ENCODE measurements around the gene CCSER1.

DNA sequence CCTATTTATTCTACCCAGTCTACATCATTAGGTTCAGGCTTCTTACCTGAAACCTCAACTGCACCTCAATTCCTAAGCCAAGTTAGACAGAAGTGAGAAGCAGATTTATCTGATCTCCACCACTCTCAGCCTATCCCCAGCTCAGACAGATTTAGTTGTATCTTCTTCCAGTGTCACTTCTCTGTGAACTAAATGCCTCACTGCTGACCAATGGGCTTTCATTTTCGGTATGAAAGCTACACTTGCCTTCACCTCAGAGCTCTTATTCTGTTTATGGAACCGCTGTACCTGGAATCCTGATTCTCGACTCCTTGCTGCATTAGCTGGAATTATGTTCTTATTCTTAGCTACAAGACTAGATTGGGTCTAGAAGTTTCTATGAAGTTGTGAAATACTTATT, 833.2 kb downstream of the CCSER1 start:
- no peak for TF ChIP-seq MAX (IDR thresholded peaks at IDR 0.05)
- TF ChIP-seq, protein P1, sequence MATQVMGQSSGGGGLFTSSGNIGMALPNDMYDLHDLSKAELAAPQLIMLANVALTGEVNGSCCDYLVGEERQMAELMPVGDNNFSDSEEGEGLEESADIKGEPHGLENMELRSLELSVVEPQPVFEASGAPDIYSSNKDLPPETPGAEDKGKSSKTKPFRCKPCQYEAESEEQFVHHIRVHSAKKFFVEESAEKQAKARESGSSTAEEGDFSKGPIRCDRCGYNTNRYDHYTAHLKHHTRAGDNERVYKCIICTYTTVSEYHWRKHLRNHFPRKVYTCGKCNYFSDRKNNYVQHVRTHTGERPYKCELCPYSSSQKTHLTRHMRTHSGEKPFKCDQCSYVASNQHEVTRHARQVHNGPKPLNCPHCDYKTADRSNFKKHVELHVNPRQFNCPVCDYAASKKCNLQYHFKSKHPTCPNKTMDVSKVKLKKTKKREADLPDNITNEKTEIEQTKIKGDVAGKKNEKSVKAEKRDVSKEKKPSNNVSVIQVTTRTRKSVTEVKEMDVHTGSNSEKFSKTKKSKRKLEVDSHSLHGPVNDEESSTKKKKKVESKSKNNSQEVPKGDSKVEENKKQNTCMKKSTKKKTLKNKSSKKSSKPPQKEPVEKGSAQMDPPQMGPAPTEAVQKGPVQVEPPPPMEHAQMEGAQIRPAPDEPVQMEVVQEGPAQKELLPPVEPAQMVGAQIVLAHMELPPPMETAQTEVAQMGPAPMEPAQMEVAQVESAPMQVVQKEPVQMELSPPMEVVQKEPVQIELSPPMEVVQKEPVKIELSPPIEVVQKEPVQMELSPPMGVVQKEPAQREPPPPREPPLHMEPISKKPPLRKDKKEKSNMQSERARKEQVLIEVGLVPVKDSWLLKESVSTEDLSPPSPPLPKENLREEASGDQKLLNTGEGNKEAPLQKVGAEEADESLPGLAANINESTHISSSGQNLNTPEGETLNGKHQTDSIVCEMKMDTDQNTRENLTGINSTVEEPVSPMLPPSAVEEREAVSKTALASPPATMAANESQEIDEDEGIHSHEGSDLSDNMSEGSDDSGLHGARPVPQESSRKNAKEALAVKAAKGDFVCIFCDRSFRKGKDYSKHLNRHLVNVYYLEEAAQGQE (IDR thresholded peaks at IDR 0.05), result no peak

All from liver (tissue), 1 donor.